HEK293T (cell line): ENCODE results near the gene ENDOU.

ENCODE experiments used
- CTCF ChIA-PET: fragments of 350-600 bp; formaldehyde crosslinking; extraction: SDS; loops from one replicate; lab custom pipeline; 2021; ENCODE audit warnings: antibody characterized with exemption, inconsistent platforms; lab: Yijun Ruan, JAX
- POLR2A ChIA-PET: fragments of 350-600 bp; formaldehyde crosslinking; extraction: SDS; loops from one replicate; lab custom pipeline; 2020; ENCODE audit warnings: antibody characterized with exemption, inconsistent platforms; lab: Yijun Ruan, JAX
- DNase-seq: peaks from one replicate; pipeline ENCODE4 v3.0.0; 2012; ENCODE audit warnings: mixed read lengths; ENCODE audit errors: extremely low spot score
- ARNT ChIP-seq: fragments of 450-650 bp; IDR thresholded peaks from 2 replicates; pipeline ENCODE4 v1.6.1; 2017; ENCODE audit warnings: mild to moderate bottlenecking
- BHLHE40 ChIP-seq: fragments of 450-650 bp; IDR thresholded peaks from 2 replicates; pipeline ENCODE4 v1.6.1; 2016; ENCODE audit warnings: mild to moderate bottlenecking, moderate library complexity, borderline replicate concordance
- CTBP1 ChIP-seq: fragments of 450-650 bp; IDR thresholded peaks from 2 replicates; pipeline ENCODE4 v1.6.1; 2016; ENCODE audit warnings: borderline replicate concordance
- ELF4 ChIP-seq: fragments of 450-650 bp; IDR thresholded peaks from 2 replicates; pipeline ENCODE4 v1.6.1; 2017; ENCODE audit warnings: antibody characterized with exemption
- FOXA1 ChIP-seq: fragments of 450-650 bp; IDR thresholded peaks from 2 replicates; pipeline ENCODE4 v1.6.1; 2016; ENCODE audit warnings: mild to moderate bottlenecking
- FOXK2 ChIP-seq: fragments of 450-650 bp; IDR thresholded peaks from 2 replicates; pipeline ENCODE4 v1.6.1; 2016; ENCODE audit warnings: mild to moderate bottlenecking
- FOXM1 ChIP-seq: fragments of 450-650 bp; IDR thresholded peaks from 2 replicates; pipeline ENCODE4 v1.6.1; 2017; ENCODE audit warnings: mild to moderate bottlenecking, borderline replicate concordance
- HDGF ChIP-seq: fragments of 450-650 bp; IDR thresholded peaks from 2 replicates; pipeline ENCODE4 v1.6.1; 2017; ENCODE audit warnings: antibody characterized with exemption, borderline replicate concordance
- L3MBTL2 ChIP-seq: fragments of 450-650 bp; conservative IDR thresholded peaks from 2 replicates; pipeline ENCODE4 v1.6.1; 2016; ENCODE audit warnings: mild to moderate bottlenecking
- LEF1 ChIP-seq: fragments of 450-650 bp; IDR thresholded peaks from 2 replicates; pipeline ENCODE4 v1.6.1; 2017; ENCODE audit warnings: mild to moderate bottlenecking, borderline replicate concordance
- NFRKB ChIP-seq: fragments of 450-650 bp; IDR thresholded peaks from 2 replicates; pipeline ENCODE4 v1.6.1; 2016; ENCODE audit warnings: mild to moderate bottlenecking, moderate library complexity
- SP1 ChIP-seq: fragments of 450-650 bp; IDR thresholded peaks from 2 replicates; pipeline ENCODE4 v1.6.1; 2017
- SUZ12 ChIP-seq: fragments of 450-650 bp; IDR thresholded peaks from 2 replicates; pipeline ENCODE4 v1.6.1; 2016; ENCODE audit warnings: mild to moderate bottlenecking
- TARDBP ChIP-seq: fragments of 450-650 bp; IDR thresholded peaks from 2 replicates; pipeline ENCODE4 v1.6.1; 2016
- ZNF384 ChIP-seq: fragments of 450-650 bp; IDR thresholded peaks from 2 replicates; pipeline ENCODE4 v1.6.1; 2016
- TF ChIP-seq, protein P1 (sequence below): fragments of 450-650 bp; IDR thresholded peaks from 2 replicates; pipeline ENCODE4 v1.6.1; 2016

Gene ENDOU

DNA sequence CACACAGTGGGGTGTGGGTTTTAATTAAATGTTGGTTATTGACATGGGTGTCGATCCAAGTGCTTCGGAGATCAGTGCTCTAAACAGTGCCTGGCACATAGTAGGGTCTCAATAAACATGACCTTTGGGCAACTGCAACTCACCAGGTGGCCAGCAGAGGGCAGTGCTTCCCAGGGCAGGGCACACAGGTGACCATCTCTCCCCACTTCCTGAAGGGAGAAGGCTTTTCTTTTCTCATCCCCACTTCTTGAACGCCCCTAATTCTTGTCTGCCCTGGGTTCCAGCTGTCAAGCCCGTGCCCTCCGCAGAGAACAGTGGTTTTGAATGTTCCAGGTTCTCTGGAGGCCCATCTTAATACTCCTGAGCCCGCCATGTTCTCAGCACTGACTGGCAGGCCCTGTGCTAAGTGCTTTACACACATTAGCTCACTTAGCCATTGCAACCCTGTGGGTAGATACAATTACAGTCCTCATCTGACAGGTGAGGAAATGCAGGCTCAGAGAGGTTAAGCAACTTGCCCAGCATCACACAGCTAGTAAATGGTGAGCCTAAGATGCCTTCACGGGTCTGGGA lies 17.0 kb upstream of the ENDOU start:
- TF ChIP-seq L3MBTL2 (no peak), SUZ12 (no peak), FOXK2 (no peak)
- ChIA-PET CTCF (interaction anchor here (0.7 to 6.3 kb wide), 15 partner anchors 9 to 104 kb away, joined by 3 to 85 read pairs (median 8); partner anchors contain the start of genes ENDOU, RAPGEF3 and RPAP3), POLR2A (interaction anchor here (1.3 to 1.6 kb wide), 2 partner anchors 13 to 28 kb away, joined by 3 to 5 read pairs; no protein-coding TSS in a partner anchor)
- peak; percentile 66 for DNase-seq

DNA sequence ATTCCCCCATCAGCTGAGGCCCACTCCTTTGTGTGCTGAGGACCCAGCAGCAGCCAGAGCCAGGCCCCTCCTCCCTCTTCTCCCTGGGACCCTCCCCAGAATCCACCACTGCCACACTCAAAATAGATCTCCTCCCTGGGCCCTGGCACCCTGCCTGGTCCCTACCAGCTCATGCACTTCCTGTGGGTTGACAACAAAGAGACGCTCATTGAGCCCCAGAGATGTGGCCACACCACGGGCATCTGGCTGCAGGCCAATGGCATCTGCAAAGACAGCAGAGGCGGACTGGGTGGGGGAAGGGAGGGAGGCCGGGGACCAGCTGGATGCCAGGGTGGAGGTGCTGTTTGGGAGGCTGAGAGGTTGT lies 16.0 kb upstream of the ENDOU start:
- TF ChIP-seq ZNF384: no peak
- no peak for TF ChIP-seq L3MBTL2
- TF ChIP-seq SUZ12: no peak
- TF ChIP-seq FOXM1: no peak
- TF ChIP-seq, protein P1, sequence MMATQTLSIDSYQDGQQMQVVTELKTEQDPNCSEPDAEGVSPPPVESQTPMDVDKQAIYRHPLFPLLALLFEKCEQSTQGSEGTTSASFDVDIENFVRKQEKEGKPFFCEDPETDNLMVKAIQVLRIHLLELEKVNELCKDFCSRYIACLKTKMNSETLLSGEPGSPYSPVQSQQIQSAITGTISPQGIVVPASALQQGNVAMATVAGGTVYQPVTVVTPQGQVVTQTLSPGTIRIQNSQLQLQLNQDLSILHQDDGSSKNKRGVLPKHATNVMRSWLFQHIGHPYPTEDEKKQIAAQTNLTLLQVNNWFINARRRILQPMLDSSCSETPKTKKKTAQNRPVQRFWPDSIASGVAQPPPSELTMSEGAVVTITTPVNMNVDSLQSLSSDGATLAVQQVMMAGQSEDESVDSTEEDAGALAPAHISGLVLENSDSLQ: no peak
- no peak for TF ChIP-seq LEF1
- TF ChIP-seq HDGF: no peak
- TF ChIP-seq SP1: no peak
- TF ChIP-seq NFRKB: no peak
- TF ChIP-seq BHLHE40: no peak
- TF ChIP-seq ELF4: no peak
- no peak for TF ChIP-seq FOXA1
- no peak for TF ChIP-seq FOXK2
- no peak for TF ChIP-seq CTBP1
- TF ChIP-seq ARNT: no peak
- TF ChIP-seq TARDBP: no peak
- no peak for DNase-seq
- ChIA-PET POLR2A (interaction anchor here (0.9 kb wide), 1 partner anchor 35 kb away, joined by 3 read pairs; the partner anchor contains the start of gene RPAP3), CTCF (interaction anchor here (0.6 to 6.3 kb wide), 16 partner anchors 8 to 105 kb away, joined by 3 to 85 read pairs (median 6); partner anchors contain the start of genes ENDOU, RAPGEF3 and RPAP3)

DNA sequence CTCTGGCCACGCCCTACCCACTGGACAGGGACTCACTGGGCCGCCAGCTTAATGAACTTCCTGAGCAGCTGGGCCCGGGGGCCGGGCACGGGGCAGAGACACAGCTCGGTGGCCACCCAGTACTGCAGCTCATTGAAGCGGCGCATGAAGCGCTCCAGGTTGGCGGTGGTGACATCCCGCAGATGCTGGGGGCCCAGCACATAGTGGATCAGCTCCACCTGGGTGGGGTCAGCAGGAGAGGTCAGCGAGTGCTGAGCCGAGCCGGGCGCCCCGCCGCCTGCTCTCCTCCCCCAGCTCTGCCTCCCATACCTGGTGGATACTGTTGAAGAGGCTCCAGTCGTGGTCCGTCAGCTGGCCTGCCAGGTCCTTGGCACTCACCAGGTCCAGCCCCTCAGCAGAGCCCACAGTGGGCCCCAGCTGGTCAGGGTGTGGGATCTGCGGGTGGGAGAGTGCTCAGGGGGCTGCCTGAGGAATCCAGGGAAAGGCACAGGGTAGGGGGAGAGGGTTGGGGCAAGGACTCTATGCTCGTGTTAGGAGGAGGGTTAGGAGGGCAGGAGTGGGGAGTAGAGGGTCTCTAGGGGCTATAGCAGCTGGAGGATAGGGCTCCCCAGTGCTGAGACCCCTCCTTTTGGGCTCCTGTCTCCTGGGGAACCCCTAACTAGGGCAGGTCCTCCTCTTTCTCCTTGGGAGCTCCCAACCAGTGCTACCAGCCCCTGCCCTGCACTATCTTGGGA lies 15.5 kb upstream of the ENDOU start:
- no peak for TF ChIP-seq SP1
- CTCF ChIA-PET: interaction anchor here (0.6 to 6.3 kb wide), 11 partner anchors 7 to 98 kb away, joined by 3 to 85 read pairs (median 5); partner anchors contain the start of gene RPAP3
- POLR2A ChIA-PET: interaction anchor here (0.9 kb wide), 1 partner anchor 35 kb away, joined by 3 read pairs; the partner anchor contains the start of gene RPAP3
- no peak for DNase-seq

DNA sequence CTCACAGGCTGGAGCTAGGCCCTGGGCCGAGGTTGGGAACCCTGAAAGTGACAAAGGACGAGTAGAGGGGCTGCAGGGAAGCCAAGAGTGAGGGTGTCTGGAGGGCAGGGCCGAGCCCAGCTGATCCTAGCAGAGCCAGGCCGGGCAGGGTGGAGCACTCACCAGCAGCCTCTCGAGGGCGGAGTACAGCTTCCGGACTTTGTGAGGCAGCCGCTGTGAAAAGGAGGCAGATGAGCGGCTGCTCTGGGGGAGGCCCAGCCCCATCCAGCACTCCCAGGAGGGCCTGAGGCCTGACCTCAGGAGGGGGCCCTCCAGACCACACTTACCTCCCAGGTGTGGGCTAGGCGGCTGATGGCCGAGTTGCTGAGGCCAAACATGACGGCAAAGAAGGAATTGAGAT lies 14.7 kb upstream of the ENDOU start:
- TF ChIP-seq NFRKB (no peak), TARDBP (no peak), BHLHE40 (no peak), ARNT (no peak), ELF4 (no peak), L3MBTL2 (no peak), ZNF384 (no peak), LEF1 (no peak), FOXM1 (no peak), CTBP1 (no peak), SP1 (no peak), FOXK2 (no peak)
- TF ChIP-seq, protein P1: no peak
- ChIA-PET POLR2A (no interaction called here), CTCF (interaction anchor here (0.6 to 6.3 kb wide), 3 partner anchors 16 to 98 kb away, joined by 3 to 85 read pairs (median 3); no protein-coding TSS in a partner anchor)
- no peak for DNase-seq

DNA sequence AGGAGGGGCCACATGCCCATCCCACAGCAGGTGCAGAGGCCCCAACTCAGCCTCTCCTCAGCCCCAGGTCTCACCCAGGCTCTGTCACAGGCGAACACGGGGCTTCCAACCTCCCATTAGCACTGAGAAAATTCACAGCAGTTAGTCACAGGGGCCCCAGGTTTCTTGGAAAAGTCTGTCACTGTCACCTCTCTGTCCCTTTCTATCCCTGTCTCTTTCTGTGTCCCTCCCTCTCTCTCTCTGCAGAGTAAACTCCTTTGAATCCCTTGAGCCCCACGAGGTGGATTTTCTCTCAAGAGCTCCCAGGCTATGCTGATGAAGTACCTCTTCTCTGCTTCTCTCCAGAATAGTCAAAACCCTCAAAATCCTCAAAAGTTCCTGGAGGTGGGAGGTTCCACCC lies 14.0 kb upstream of the ENDOU start:
- ChIA-PET CTCF (interaction anchor here (1.1 to 6.3 kb wide), 2 partner anchors 29 to 98 kb away, joined by 3 to 85 read pairs; no protein-coding TSS in a partner anchor), POLR2A (no interaction called here)
- no peak for TF ChIP-seq ZNF384
- TF ChIP-seq, protein P1: no peak
- TF ChIP-seq HDGF: no peak
- no peak for TF ChIP-seq LEF1
- TF ChIP-seq FOXA1: no peak
- TF ChIP-seq ARNT: no peak
- no peak for TF ChIP-seq BHLHE40
- TF ChIP-seq CTBP1: no peak
- TF ChIP-seq ELF4: no peak
- no peak for TF ChIP-seq SP1
- TF ChIP-seq FOXK2: no peak
- no peak for TF ChIP-seq L3MBTL2
- no peak for TF ChIP-seq SUZ12
- no peak for TF ChIP-seq FOXM1
- DNase-seq: no peak
